B cell (primary cell): ENCODE measurements around the gene MAP6. TPM values are rescaled to one million over a fixed set of nuclear protein-coding genes. Genes with fewer than 3 reads are reported as not detected.

Experiments used
- ATAC-seq: fragments of 200-7000 bp; cut with Tn5 transposase; one replicate; pipeline ENCODE4 v1.10.0; 2021; ENCODE audit warnings: low read depth, mild to moderate bottlenecking, moderate number of reproducible peaks, moderate library complexity
- CTCF ChIA-PET: fragments of 350-600 bp; sonication (Branson Sonifier 250); formaldehyde crosslinking; loops from one replicate; lab custom pipeline; 2021; ENCODE audit warnings: antibody characterized with exemption, inconsistent platforms; lab: Charles Lee
- POLR2A ChIA-PET: fragments of 350-600 bp; sonication (Branson Sonifier 250); formaldehyde crosslinking; loops from one replicate; lab custom pipeline; 2021; ENCODE audit warnings: antibody characterized with exemption; lab: Charles Lee
- DNase-seq: peaks from one replicate; pipeline ENCODE4 v3.0.0; 2013
- H2AFZ ChIP-seq: 2 replicates; pipeline ENCODE4 v1.6.1; 2012; ENCODE audit warnings: mild to moderate bottlenecking, low read depth, low read length; ENCODE audit not compliant: insufficient read depth, poor library complexity, severe bottlenecking
- H3K27ac ChIP-seq, 2 donors: 1 replicate in 1 of 2; 2 replicates in 1 of 2; pipeline ENCODE4 v1.5.1; 2012 to 2013; ENCODE audit warnings: low read length in 2 of 2, mild to moderate bottlenecking in 2 of 2, moderate library complexity in 1 of 2
- H3K27me3 ChIP-seq, 4 experiments: fragments of 200-600 bp in 1 of 4; sonication (generic) in 1 of 4; replicated peaks in 1 of 4; 1 replicate in 2 of 4; 2 replicates in 2 of 4; pipeline versions ENCODE4 v1.6.1 to v1.7.0; 2013 to 2016; ENCODE audit warnings: low read length in 3 of 4, mild to moderate bottlenecking in 2 of 4, mixed read lengths in 1 of 4, moderate library complexity in 1 of 4; ENCODE audit not compliant: insufficient read depth in 4 of 4, control insufficient read depth in 3 of 4; ENCODE audit errors: control extremely low read depth in 1 of 4
- H3K36me3 ChIP-seq, 2 experiments: replicated peaks in 1 of 2; 1 replicate in 1 of 2; 2 replicates in 1 of 2; pipeline versions ENCODE4 v1.6.1 to v1.7.1; 2013; ENCODE audit warnings: low read length in 1 of 2; ENCODE audit not compliant: insufficient read depth in 2 of 2, control insufficient read depth in 1 of 2; ENCODE audit errors: control extremely low read depth in 1 of 2, extremely low read depth in 1 of 2
- H3K4me1 ChIP-seq, 2 donors: fragments of 200-600 bp in 1 of 2; sonication (generic) in 1 of 2; 1 replicate in 1 of 2; 2 replicates in 1 of 2; pipeline versions ENCODE4 v1.5.1 to v1.6.1; 2013 to 2017; ENCODE audit warnings: low read length in 2 of 2; ENCODE audit not compliant: control insufficient read depth in 2 of 2, insufficient read depth in 2 of 2
- H3K4me2 ChIP-seq: replicated peaks from 2 replicates; pipeline ENCODE3; 2012; ENCODE audit warnings: mild to moderate bottlenecking, low read depth, low read length; ENCODE audit not compliant: poor library complexity, severe bottlenecking
- H3K4me3 ChIP-seq, 5 experiments: fragments of 200-600 bp in 1 of 5; sonication (generic) in 1 of 5; 1 replicate in 3 of 5; 2 replicates in 2 of 5; pipeline versions ENCODE4 v1.5.1 to v1.7.0; 2011 to 2016; ENCODE audit warnings: low read length in 4 of 5, mild to moderate bottlenecking in 4 of 5, low read depth in 2 of 5, control low read depth in 1 of 5, moderate library complexity in 1 of 5; ENCODE audit not compliant: insufficient read depth in 1 of 5; ENCODE audit errors: control extremely low read depth in 1 of 5, extremely low read depth in 1 of 5
- H3K79me2 ChIP-seq: fragments of 200-600 bp; sonication (generic); one replicate; pipeline ENCODE4 v1.6.0; 2016; ENCODE audit warnings: low read length; ENCODE audit not compliant: control insufficient read depth, insufficient read depth
- H3K9ac ChIP-seq: fragments of 200-600 bp; sonication (generic); 2 replicates; pipeline ENCODE4 v1.6.1; 2017; ENCODE audit warnings: mild to moderate bottlenecking, low read length, moderate library complexity
- H3K9me3 ChIP-seq, 3 donors: one replicate each; pipeline versions ENCODE4 v1.6.1 to v1.7.1; 2013; ENCODE audit warnings: low read length in 2 of 3; ENCODE audit not compliant: control insufficient read depth in 2 of 3, insufficient read depth in 1 of 3; ENCODE audit errors: control extremely low read depth in 1 of 3
- H4K20me1 ChIP-seq: 2 replicates; pipeline ENCODE4 v1.6.0; 2012; ENCODE audit warnings: mild to moderate bottlenecking, low read length; ENCODE audit not compliant: insufficient read depth, control insufficient read depth, poor library complexity, severe bottlenecking
- H3K27ac Mint-ChIP-seq: one replicate; pipeline ENCODE4 v1.8.0; 2021; ENCODE audit warnings: mixed read lengths
- H3K27me3 Mint-ChIP-seq: one replicate; pipeline ENCODE4 v1.8.0; 2021; ENCODE audit warnings: mixed read lengths
- H3K4me1 Mint-ChIP-seq: one replicate; pipeline ENCODE4 v1.8.0; 2021; ENCODE audit warnings: mixed read lengths
- H3K4me3 Mint-ChIP-seq: one replicate; pipeline ENCODE4 v1.8.0; 2021; ENCODE audit warnings: mixed read lengths
- H3K9me3 Mint-ChIP-seq: one replicate; pipeline ENCODE4 v1.8.0; 2022; ENCODE audit warnings: mixed read lengths; ENCODE audit not compliant: insufficient read depth
- CTCF ChIP-seq: fragments of 200-600 bp; IDR thresholded peaks from one replicate; pipeline ENCODE4 v1.8.0; 2022; ENCODE audit warnings: antibody characterized with exemption, mild to moderate bottlenecking
- EZH2 ChIP-seq: IDR thresholded peaks from 2 replicates; pipeline ENCODE4 v1.6.1; 2012; ENCODE audit warnings: borderline replicate concordance, low read depth, mild to moderate bottlenecking, moderate library complexity, low read length; ENCODE audit not compliant: insufficient read depth, poor library complexity, severe bottlenecking
- WGBS: methylation state at CpG from one replicate; pipeline ENCODE4 v1.1.5; 2013; ENCODE audit warnings: missing lambda C conversion rate; ENCODE audit not compliant: insufficient coverage; 5-methylcytosine and 5-hydroxymethylcytosine counted together
- intact Hi-C: fragments of 100-400 bp; cut with micrococcal nuclease; formaldehyde crosslinking; loops from one replicate; pipeline ENCODE4 v1.10.0; 2022
- polyA plus RNA-seq: library from polyadenylated mRNA; depleted of rRNA; stranded (reverse); fragments of >200 nt; gene quantifications from 2 replicates; pipeline ENCODE4 v1.2.3, GENCODE V29; 2012
- total RNA-seq, 2 donors: library from RNA; stranded (reverse); fragments of 120-200 nt in 1 of 2; gene quantifications; 1 replicate in 1 of 2; 2 replicates in 1 of 2; pipeline versions ENCODE4 v1.2.3 to v1.2.4, GENCODE V29; 2013 to 2022

Gene MAP6
- total and polyA plus RNA-seq, 2 donors (not counting 1 experiment from before 2014, with no cell fraction given), result 0.54 to 0.57 TPM

GRCh38 chr11:75553889-75554257 is 115.0 kb downstream of the MAP6 start:
- Mint-ChIP-seq H3K4me3 (no peak overlapping the region), H3K27me3 (peaks cover 8% of the 10 kb centered on the region), H3K9me3 (no peaks in the 10 kb centered on the region), H3K4me1 (no peaks in the 10 kb centered on the region), H3K27ac (no peak overlapping the region)
- Histone ChIP-seq H3K4me1 (no peaks in the 10 kb centered on the region), H3K79me2 (no peaks in the 10 kb centered on the region), H4K20me1 (no peaks in the 10 kb centered on the region), H3K9ac (no peak overlapping the region), H3K4me2 (no peak overlapping the region), H3K27me3 (no peaks in the 10 kb centered on the region), H3K36me3 (no peaks in the 10 kb centered on the region), H3K4me3 (no peak overlapping the region), H2AFZ (no peak overlapping the region), H3K9me3 (peaks cover 0 to 3% (median 0%) of the 10 kb centered on the region in 3 donors), H3K27ac (no peak overlapping the region)
- CTCF ChIA-PET, result interaction anchor here (0.6 to 2.7 kb wide), 5 partner anchors 8 to 174 kb away, joined by 3 to 7 read pairs (median 4); partner anchors contain the start of gene SERPINH1
- POLR2A ChIA-PET, result no interaction called here
- TF ChIP-seq CTCF (no peak), EZH2 (no peak)
- DNase-seq (no peak), ATAC-seq (no peak)
- 60% methylated on average over 1 of the region's 1 CpG for WGBS
- intact Hi-C loops, result no loop called here

- intact Hi-C loops, result no loop called here
Observed at GRCh38 chr11:75553182-75553581, 115.7 kb downstream of the MAP6 start.

More at GRCh38 chr11:75553182-75553581, 115.7 kb downstream of the MAP6 start:
- H3K4me1 Mint-ChIP-seq, result no peaks in the 10 kb centered on the region
- peaks cover 8% of the 10 kb centered on the region for H3K27me3 Mint-ChIP-seq
- Histone ChIP-seq H3K9me3 (peaks cover 0 to 3% (median 0%) of the 10 kb centered on the region in 3 donors), H3K4me3 (no peak overlapping the region), H3K27ac (no peak overlapping the region), H3K9ac (no peak overlapping the region), H3K27me3 (peaks cover 0 to 1% (median 0%) of the 10 kb centered on the region in 4 experiments), H4K20me1 (no peaks in the 10 kb centered on the region), H3K36me3 (no peaks in the 10 kb centered on the region), H3K4me2 (no peak overlapping the region), H3K79me2 (no peaks in the 10 kb centered on the region), H2AFZ (no peak overlapping the region), H3K4me1 (no peaks in the 10 kb centered on the region)
- H3K4me3 Mint-ChIP-seq, result no peak overlapping the region
- ATAC-seq (no peak), DNase-seq (no peak)
- ChIA-PET POLR2A (no interaction called here), CTCF (interaction anchor here (0.8 to 1.8 kb wide), 2 partner anchors 8 to 20 kb away, joined by 3 to 6 read pairs; partner anchors contain the start of gene SERPINH1)
- WGBS, result 97% methylated on average over 6 of the region's 6 CpGs
- H3K27ac Mint-ChIP-seq, result no peak overlapping the region
- H3K9me3 Mint-ChIP-seq, result no peaks in the 10 kb centered on the region
- no peak for TF ChIP-seq EZH2
- no peak for TF ChIP-seq CTCF
